SU-DHL-6 (cell line): ENCODE data around the gene ESYT2.

ENCODE experiments used
- EZH2phosphoT487 ChIP-seq: fragments of 200-600 bp; sonication (generic), shearing (Covaris generic); conservative IDR thresholded peaks from 2 replicates; pipeline ENCODE4 v1.6.1; 2018; ENCODE audit warnings: mild to moderate bottlenecking, antibody characterized with exemption, low read length, moderate library complexity, mixed read lengths
- TF ChIP-seq, protein P1 (sequence below): fragments of 200-600 bp; sonication (generic); IDR thresholded peaks from one replicate; pipeline ENCODE4 v1.5.1; 2017; ENCODE audit warnings: antibody characterized with exemption, mild to moderate bottlenecking, low read length, moderate library complexity; ENCODE audit not compliant: insufficient read depth, poor library complexity, severe bottlenecking

DNA sequence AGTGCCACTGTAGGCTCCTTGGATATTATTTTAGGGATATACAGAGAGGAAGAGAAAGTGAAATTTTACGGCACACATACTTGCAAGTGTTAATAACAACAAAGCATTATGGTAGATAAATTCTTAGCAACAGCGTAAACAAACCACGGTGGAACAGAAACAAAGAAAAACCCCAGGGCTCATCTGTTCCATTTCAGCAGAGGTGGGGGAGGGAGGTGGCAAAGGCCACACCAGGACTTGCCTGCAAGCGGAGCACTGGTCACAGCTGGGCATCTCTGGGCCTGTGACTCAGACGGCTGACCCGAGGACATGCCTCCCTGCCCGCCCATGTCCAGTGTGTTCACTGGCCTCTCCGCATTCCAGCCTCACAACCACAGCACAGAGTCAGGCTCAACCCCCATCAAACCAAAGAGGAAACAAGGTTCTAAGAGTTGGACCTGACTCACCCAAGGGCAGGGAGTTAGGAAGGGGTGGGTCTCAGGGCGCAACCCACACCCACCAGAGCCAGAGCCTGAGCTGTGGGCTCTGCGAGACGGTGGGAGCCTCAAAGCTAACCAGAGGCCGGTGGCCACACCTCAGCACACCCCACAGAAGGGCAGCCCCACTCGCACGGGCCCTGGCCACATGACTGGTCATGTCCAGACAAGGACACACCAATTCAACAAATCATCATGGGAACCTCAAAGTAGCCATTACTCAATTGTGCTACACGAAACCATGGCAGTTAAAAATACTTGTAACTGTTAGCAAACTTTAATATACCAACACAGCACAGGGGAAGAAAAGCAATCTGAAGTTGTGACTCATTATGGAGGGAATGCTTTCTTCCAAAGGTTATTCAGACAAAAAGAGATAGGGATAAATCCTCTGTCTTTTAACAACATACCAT is 10.7 kb downstream of the ESYT2 start:
- TF ChIP-seq, protein P1, sequence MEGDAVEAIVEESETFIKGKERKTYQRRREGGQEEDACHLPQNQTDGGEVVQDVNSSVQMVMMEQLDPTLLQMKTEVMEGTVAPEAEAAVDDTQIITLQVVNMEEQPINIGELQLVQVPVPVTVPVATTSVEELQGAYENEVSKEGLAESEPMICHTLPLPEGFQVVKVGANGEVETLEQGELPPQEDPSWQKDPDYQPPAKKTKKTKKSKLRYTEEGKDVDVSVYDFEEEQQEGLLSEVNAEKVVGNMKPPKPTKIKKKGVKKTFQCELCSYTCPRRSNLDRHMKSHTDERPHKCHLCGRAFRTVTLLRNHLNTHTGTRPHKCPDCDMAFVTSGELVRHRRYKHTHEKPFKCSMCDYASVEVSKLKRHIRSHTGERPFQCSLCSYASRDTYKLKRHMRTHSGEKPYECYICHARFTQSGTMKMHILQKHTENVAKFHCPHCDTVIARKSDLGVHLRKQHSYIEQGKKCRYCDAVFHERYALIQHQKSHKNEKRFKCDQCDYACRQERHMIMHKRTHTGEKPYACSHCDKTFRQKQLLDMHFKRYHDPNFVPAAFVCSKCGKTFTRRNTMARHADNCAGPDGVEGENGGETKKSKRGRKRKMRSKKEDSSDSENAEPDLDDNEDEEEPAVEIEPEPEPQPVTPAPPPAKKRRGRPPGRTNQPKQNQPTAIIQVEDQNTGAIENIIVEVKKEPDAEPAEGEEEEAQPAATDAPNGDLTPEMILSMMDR, result no peak
- no peak for TF ChIP-seq EZH2phosphoT487
